Fibroblast of villous mesenchyme (primary cell): ENCODE results near the gene FGF2. TPM values are rescaled to one million over a fixed set of nuclear protein-coding genes. Genes with fewer than 3 reads are reported as not detected.
"Not testable (repeated sequence)": the region's sequence is repeated elsewhere in the genome, so short reads cannot be mapped to it uniquely, and the experiment has no call there.

Source experiments
- DNase-seq: peaks from one replicate; pipeline ENCODE4 v3.0.0-alpha.2; 2010; ENCODE audit warnings: low read depth
- H3K4me3 ChIP-seq: 2 replicates; pipeline ENCODE4 v1.5.1; 2011; ENCODE audit warnings: low read depth, mild to moderate bottlenecking, low read length
- CTCF ChIP-seq: IDR thresholded peaks from 2 replicates; pipeline ENCODE4 v1.5.1; 2012; ENCODE audit warnings: low read depth, mild to moderate bottlenecking, low read length; ENCODE audit not compliant: insufficient read depth
- total RNA-seq: library from RNA; depleted of rRNA; stranded (reverse); fragments of >200 nt; gene quantifications from 2 replicates; pipeline ENCODE4 v1.2.3, GENCODE V29; 2012

The FGF2 gene
- total RNA-seq, 1 donor: 176 TPM

GRCh38 chr4:122921300-122921699 is 94.7 kb downstream of the FGF2 start:
- TF ChIP-seq CTCF: no peak
- peak overlapping the region; percentile 95 for H3K4me3 ChIP-seq
- no peak for DNase-seq

- no peak for TF ChIP-seq CTCF
- DNase-seq: peak; percentile 69
- H3K4me3 ChIP-seq: peak within 1 kb of the TSS; percentile 95
Observed at GRCh38 chr4:122921971-122922876, 95.6 kb downstream of the FGF2 start, which contains the start of gene NUDT6. Gene NUDT6, minus strand, starts transcription at chr4:122922597. Its CDS starts 25 bp downstream, at chr4:122922572.

GRCh38 chr4:122922877-122923511 is 96.4 kb downstream of the FGF2 start:
- peak; percentile 87 for DNase-seq
- peak overlapping the region; percentile 95 for H3K4me3 ChIP-seq
- no peak for TF ChIP-seq CTCF

- TF ChIP-seq CTCF: no peak
- H3K4me3 ChIP-seq: no peak overlapping the region
- DNase-seq: no peak
Observed at GRCh38 chr4:122928930-122929329, 102.3 kb downstream of the FGF2 start.

- no peak overlapping the region for H3K4me3 ChIP-seq
- TF ChIP-seq CTCF: peak; percentile 33
- peak; percentile 45 for DNase-seq
Observed at GRCh38 chr4:122930862-122931261, 104.2 kb downstream of the FGF2 start.

- H3K4me3 ChIP-seq: no peak overlapping the region
- no peak for TF ChIP-seq CTCF
- no peak for DNase-seq
Observed at GRCh38 chr4:122932763-122933162, 106.1 kb downstream of the FGF2 start.

- not testable (repeated sequence) for H3K4me3 ChIP-seq, DNase-seq
Observed at GRCh38 chr4:122945136-122945535, 118.5 kb downstream of the FGF2 start.
